Gastrocnemius medialis (tissue), 4 donors: ENCODE data around the gene ARHGAP6. TPM values are rescaled to one million over a fixed set of nuclear protein-coding genes. Genes with fewer than 3 reads are reported as not detected.
A peak's percentile ranks its signal among the peaks of the same experiment; 100 is the strongest.

ENCODE experiments used
- ATAC-seq, 2 donors: fragments of 150-250 bp; one replicate each; pipeline ENCODE4 v1.9.1; 2016
- DNase-seq, 2 donors: peaks; one replicate each; pipeline ENCODE4 v3.0.0-alpha.2; 2019
- H3K27ac ChIP-seq, 4 donors: fragments of 200-600 bp; sonication (generic); 1 replicate in 1 of 4; 2 replicates in 3 of 4; pipeline ENCODE4 v1.5.1; 2016 to 2018; ENCODE audit warnings: mild to moderate bottlenecking in 2 of 4, moderate library complexity in 1 of 4
- H3K27me3 ChIP-seq, 3 donors: fragments of 200-600 bp; sonication (generic) in 2 of 3; 1 replicate in 1 of 3; 2 replicates in 2 of 3; pipeline versions ENCODE4 v1.5.1 to v1.6.0; 2016 to 2019; ENCODE audit warnings: mild to moderate bottlenecking in 1 of 3, moderate library complexity in 1 of 3
- H3K36me3 ChIP-seq, 2 donors: fragments of 200-600 bp; sonication (generic) in 1 of 2; one replicate each; pipeline ENCODE4 v1.5.1; 2017 to 2018
- H3K4me1 ChIP-seq, 2 donors: fragments of 200-600 bp; sonication (generic) in 1 of 2; one replicate each; pipeline ENCODE4 v1.5.1; 2016 to 2017; ENCODE audit warnings: mild to moderate bottlenecking in 2 of 2
- H3K4me3 ChIP-seq, 4 donors: fragments of 200-600 bp; sonication (generic) in 3 of 4; 1 replicate in 1 of 4; 2 replicates in 3 of 4; pipeline ENCODE4 v1.5.1; 2016 to 2019; ENCODE audit warnings: mild to moderate bottlenecking in 2 of 4
- H3K9me3 ChIP-seq, 3 donors: fragments of 200-600 bp; sonication (generic) in 2 of 3; 1 replicate in 1 of 3; 2 replicates in 2 of 3; pipeline ENCODE4 v1.5.1; 2016 to 2019
- POLR2A ChIP-seq, 2 donors: fragments of 450-650 bp; IDR thresholded peaks; one replicate each; pipeline ENCODE4 v1.6.1; 2017; ENCODE audit warnings: antibody characterized with exemption in 2 of 2, mild to moderate bottlenecking in 2 of 2, moderate library complexity in 2 of 2
- in situ Hi-C, 4 donors: fragments of 200-750 bp; cut with MboI; loops; one replicate each; pipeline versions ENCODE4 v1.15.0 to v1.8.0; 2017; ENCODE audit warnings: low sequenced_read_pairs in 4 of 4
- intact Hi-C: fragments of 100-400 bp; cut with DNase I; formaldehyde crosslinking; loops from one replicate; pipeline ENCODE4 v1.15.1; 2023; ENCODE audit warnings: low total_unique reads
- total RNA-seq, 4 donors: library from RNA; depleted of rRNA; stranded (reverse); fragments of >200 nt; gene quantifications; one replicate each; pipeline versions ENCODE4 v1.1.0 to v1.2.3, GENCODE V29; 2016
- TF ChIP-seq, protein P1 (sequence below), 5 experiments: fragments of 450-650 bp in 3 of 5; fragments of 200-600 bp in 2 of 5; sonication (generic) in 2 of 5; IDR thresholded peaks in 4 of 5; conservative IDR thresholded peaks in 1 of 5; 1 replicate in 4 of 5; 2 replicates in 1 of 5; pipeline ENCODE4 v1.5.1; 2016 to 2019; ENCODE audit warnings: antibody characterized with exemption in 5 of 5, mild to moderate bottlenecking in 3 of 5, moderate library complexity in 3 of 5

ARHGAP6 gene
- total RNA-seq, 4 donors from 2014 or later = 10.7 to 18.0 (median 14.9) TPM

DNA sequence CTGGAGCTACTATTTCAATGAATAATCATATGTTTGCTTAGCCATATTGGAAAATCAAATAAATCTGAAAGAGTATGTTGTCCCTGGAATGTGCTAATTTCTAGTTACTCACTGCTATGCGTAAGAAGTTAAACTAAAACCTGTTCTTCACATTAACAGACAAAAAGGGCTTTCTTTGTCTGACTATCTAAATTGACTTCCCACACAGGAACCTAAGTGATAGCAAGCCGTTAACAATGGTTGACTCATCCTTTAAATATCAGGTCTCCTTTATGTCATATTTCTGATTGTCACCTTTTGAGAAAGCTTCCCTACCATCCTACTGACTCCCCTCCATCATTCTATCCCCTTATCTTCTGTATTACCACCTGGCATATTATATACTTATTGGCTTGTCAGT lies 291.1 kb downstream of the ARHGAP6 start:
- DNase-seq = no peak
- Histone ChIP-seq H3K9me3 (no peaks in the 10 kb centered on the region), H3K27me3 (no peaks in the 10 kb centered on the region), H3K4me3 (no peak overlapping the region), H3K4me1 (no peaks in the 10 kb centered on the region), H3K36me3 (no peaks in the 10 kb centered on the region), H3K27ac (no peak overlapping the region)
- intact Hi-C loops (no loop called here), in situ Hi-C loops (no loop called here)
- no peak for TF ChIP-seq POLR2A (IDR thresholded peaks at IDR 0.05)
- TF ChIP-seq, protein P1, sequence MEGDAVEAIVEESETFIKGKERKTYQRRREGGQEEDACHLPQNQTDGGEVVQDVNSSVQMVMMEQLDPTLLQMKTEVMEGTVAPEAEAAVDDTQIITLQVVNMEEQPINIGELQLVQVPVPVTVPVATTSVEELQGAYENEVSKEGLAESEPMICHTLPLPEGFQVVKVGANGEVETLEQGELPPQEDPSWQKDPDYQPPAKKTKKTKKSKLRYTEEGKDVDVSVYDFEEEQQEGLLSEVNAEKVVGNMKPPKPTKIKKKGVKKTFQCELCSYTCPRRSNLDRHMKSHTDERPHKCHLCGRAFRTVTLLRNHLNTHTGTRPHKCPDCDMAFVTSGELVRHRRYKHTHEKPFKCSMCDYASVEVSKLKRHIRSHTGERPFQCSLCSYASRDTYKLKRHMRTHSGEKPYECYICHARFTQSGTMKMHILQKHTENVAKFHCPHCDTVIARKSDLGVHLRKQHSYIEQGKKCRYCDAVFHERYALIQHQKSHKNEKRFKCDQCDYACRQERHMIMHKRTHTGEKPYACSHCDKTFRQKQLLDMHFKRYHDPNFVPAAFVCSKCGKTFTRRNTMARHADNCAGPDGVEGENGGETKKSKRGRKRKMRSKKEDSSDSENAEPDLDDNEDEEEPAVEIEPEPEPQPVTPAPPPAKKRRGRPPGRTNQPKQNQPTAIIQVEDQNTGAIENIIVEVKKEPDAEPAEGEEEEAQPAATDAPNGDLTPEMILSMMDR (IDR thresholded peaks at IDR 0.05 in 4 of 5, conservative IDR thresholded peaks at IDR 0.05 in 1 of 5) = no peak
- ATAC-seq = no peak

DNA sequence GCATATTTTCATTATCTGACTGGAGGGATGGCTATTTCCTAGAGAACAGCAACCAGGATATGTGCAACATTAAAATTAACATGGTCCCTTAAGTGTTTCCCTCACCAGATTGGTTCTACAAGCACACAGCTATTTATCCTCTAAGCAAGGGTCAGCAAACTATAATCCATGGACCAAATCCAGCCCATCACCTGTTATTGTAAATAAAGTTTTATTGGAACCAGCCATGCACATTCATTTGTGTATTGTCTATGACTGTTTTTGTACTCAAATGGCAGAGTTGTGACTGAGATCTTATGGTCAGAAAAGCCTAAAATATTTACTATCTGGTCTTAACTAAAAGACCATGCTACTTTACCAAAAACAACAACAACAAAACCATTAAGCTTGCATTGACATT lies 294.6 kb downstream of the ARHGAP6 start:
- Histone ChIP-seq H3K36me3 (no peaks in the 10 kb centered on the region), H3K4me3 (no peak overlapping the region), H3K27ac (no peak overlapping the region), H3K4me1 (peaks cover 0 to 8% of the 10 kb centered on the region in 2 donors), H3K27me3 (no peaks in the 10 kb centered on the region), H3K9me3 (no peaks in the 10 kb centered on the region)
- TF ChIP-seq, protein P1 (IDR thresholded peaks at IDR 0.05 in 4 of 5, conservative IDR thresholded peaks at IDR 0.05 in 1 of 5) = no peak
- TF ChIP-seq POLR2A (IDR thresholded peaks at IDR 0.05) = no peak
- intact Hi-C loops = no loop called here
- no peak for DNase-seq
- in situ Hi-C loops = no loop called here
- no peak for ATAC-seq

DNA sequence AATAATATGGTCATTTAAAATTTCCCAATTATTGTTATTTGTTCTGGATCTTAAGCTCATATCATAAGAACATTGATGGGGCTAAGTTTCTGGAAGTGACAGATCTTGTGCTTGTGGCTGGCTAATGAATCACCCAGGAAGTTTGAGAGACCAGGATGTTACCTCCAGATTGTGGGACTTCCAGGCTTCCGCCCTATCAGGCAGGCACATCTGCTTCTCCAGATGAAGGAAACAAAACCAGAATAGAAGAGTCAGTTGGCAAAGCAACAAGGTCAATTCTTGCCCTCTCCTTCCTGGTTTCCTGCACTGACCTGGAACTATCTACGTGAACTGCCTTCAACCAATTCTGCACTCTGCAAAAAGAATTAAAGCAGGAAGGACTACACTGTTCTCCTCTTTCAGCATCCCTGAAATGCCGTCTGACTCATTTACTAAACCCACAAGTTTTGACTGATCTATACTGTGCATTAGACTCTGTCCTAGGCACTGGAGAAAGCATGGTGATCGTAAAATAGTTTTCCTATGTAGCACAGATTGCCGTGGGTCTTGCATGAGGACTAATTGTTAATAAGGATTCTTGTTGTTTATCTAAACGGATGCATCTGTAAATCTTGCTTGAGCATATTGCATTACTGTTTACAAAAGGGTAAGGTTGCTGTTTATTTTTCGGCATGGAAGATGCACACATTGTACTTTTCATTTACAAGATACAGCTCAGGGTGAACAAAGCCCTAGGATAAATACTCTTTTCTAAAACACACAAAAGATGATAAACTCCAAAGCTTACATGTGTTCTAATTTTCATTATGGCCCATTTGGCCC lies 297.9 kb downstream of the ARHGAP6 start:
- in situ Hi-C loops = no loop called here
- no peaks in the 10 kb centered on the region for H3K36me3 ChIP-seq
- H3K4me1 ChIP-seq = peaks cover 0 to 8% of the 10 kb centered on the region in 2 donors
- intact Hi-C loops = no loop called here
- H3K9me3 ChIP-seq = no peaks in the 10 kb centered on the region
- ATAC-seq (peak; percentile 39 to 77), DNase-seq (no peak)
- peak overlapping the region in 3 of 4 donors; percentile 34 to 61 (median 57) for H3K27ac ChIP-seq
- no peaks in the 10 kb centered on the region for H3K27me3 ChIP-seq
- no peak overlapping the region for H3K4me3 ChIP-seq
- TF ChIP-seq POLR2A (IDR thresholded peaks at IDR 0.05) = no peak
- TF ChIP-seq, protein P1 (IDR thresholded peaks at IDR 0.05 in 4 of 5, conservative IDR thresholded peaks at IDR 0.05 in 1 of 5) = no peak

DNA sequence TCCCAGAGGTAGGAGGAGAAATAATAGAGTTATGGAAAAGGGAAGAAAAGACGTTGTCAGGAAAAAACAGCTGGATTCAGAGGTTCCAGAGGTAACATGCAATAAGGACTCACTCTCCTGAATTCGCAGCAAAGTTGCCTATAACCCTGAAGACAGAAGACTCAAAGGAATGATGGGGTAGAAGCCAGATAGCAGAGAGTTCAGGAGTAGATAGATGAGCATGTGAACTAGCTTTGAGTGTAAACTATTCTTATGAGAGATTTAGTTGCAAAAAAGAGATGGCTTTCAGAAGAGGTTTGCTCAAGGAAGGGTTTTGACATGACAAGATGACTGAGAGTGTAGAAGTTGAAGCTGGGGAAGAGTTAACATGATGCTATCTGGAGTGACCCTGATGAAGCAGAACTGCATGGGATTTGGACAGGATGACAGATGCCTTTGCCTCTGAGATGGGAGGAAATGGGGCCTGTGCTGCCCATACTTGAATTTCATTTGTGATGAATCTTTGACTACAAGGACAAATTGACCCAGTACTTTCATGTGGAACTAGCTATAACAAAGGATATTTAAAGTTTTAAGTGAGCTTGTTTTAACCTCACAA lies 298.6 kb downstream of the ARHGAP6 start:
- no peak for TF ChIP-seq POLR2A (IDR thresholded peaks at IDR 0.05)
- TF ChIP-seq, protein P1 (IDR thresholded peaks at IDR 0.05 in 4 of 5, conservative IDR thresholded peaks at IDR 0.05 in 1 of 5) = no peak
- no peak for ATAC-seq
- no peaks in the 10 kb centered on the region for H3K27me3 ChIP-seq
- H3K36me3 ChIP-seq = no peaks in the 10 kb centered on the region
- peaks cover 0 to 8% of the 10 kb centered on the region in 2 donors for H3K4me1 ChIP-seq
- no peak for DNase-seq
- peak overlapping the region in 3 of 4 donors; percentile 34 to 61 (median 57) for H3K27ac ChIP-seq
- in situ Hi-C loops = no loop called here
- no peak overlapping the region for H3K4me3 ChIP-seq
- intact Hi-C loops = no loop called here
- H3K9me3 ChIP-seq = no peaks in the 10 kb centered on the region
